Transverse colon (tissue), 4 donors: ENCODE measurements around the gene MEX3C.

Source experiments
- POLR2A ChIP-seq: fragments of 450-650 bp; IDR thresholded peaks from one replicate; pipeline ENCODE4 v1.6.1; 2016; ENCODE audit warnings: antibody characterized with exemption, mild to moderate bottlenecking, moderate library complexity
- POLR2AphosphoS5 ChIP-seq, 3 donors: sonication (generic); formaldehyde crosslinking; IDR thresholded peaks; one replicate each; pipeline ENCODE4 v1.6.1; 2016; ENCODE audit warnings: antibody characterized with exemption in 3 of 3
- TF ChIP-seq, protein P1 (sequence below), 5 experiments: fragments of 200-600 bp in 3 of 5; fragments of 450-650 bp in 2 of 5; sonication (generic) in 3 of 5; IDR thresholded peaks; 1 replicate in 2 of 5; 2 replicates in 3 of 5; pipeline ENCODE4 v1.5.1; 2016 to 2017; ENCODE audit warnings: antibody characterized with exemption in 5 of 5, inconsistent platforms in 3 of 5, mild to moderate bottlenecking in 2 of 5, moderate library complexity in 1 of 5

DNA sequence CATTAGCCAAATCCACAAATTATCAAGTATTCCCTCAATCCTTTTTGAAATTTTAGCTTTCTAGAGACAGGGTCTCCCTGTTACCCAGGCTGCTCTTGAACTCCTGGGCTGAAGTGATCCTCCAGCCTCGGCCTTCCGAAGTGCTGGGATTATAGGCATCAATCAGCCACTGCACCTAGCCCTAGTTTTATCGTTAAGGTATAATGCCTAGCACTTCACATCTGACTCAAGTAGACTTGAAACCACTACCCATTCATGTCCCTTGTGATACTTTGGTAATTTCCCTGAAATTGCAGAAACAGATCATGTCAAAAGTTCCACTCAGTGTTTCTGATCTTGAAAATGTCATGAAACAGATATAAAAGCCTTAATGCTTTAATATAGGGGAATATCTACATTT is 26.3 kb downstream of the MEX3C start:
- TF ChIP-seq, protein P1, sequence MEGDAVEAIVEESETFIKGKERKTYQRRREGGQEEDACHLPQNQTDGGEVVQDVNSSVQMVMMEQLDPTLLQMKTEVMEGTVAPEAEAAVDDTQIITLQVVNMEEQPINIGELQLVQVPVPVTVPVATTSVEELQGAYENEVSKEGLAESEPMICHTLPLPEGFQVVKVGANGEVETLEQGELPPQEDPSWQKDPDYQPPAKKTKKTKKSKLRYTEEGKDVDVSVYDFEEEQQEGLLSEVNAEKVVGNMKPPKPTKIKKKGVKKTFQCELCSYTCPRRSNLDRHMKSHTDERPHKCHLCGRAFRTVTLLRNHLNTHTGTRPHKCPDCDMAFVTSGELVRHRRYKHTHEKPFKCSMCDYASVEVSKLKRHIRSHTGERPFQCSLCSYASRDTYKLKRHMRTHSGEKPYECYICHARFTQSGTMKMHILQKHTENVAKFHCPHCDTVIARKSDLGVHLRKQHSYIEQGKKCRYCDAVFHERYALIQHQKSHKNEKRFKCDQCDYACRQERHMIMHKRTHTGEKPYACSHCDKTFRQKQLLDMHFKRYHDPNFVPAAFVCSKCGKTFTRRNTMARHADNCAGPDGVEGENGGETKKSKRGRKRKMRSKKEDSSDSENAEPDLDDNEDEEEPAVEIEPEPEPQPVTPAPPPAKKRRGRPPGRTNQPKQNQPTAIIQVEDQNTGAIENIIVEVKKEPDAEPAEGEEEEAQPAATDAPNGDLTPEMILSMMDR (IDR thresholded peaks at IDR 0.05): no peak
- TF ChIP-seq POLR2AphosphoS5 (IDR thresholded peaks at IDR 0.05): no peak
- TF ChIP-seq POLR2A: no peak
